Measurements from ENCODE around the gene SMCO1. TPM values are rescaled to one million over a fixed set of nuclear protein-coding genes. Genes with fewer than 3 reads are reported as not detected.

Gene SMCO1, protein sequence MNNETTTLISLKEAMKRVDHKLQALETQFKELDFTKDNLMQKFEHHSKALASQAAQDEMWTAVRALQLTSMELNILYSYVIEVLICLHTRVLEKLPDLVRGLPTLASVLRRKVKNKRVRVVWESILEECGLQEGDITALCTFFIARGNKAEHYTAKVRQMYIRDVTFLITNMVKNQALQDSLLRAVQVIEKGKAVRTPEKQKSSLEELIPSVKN
- total RNA-seq (ENCODE audit: low replicate concordance) = not detected in 2 replicates
- long read RNA-seq = 0 reads

DNA sequence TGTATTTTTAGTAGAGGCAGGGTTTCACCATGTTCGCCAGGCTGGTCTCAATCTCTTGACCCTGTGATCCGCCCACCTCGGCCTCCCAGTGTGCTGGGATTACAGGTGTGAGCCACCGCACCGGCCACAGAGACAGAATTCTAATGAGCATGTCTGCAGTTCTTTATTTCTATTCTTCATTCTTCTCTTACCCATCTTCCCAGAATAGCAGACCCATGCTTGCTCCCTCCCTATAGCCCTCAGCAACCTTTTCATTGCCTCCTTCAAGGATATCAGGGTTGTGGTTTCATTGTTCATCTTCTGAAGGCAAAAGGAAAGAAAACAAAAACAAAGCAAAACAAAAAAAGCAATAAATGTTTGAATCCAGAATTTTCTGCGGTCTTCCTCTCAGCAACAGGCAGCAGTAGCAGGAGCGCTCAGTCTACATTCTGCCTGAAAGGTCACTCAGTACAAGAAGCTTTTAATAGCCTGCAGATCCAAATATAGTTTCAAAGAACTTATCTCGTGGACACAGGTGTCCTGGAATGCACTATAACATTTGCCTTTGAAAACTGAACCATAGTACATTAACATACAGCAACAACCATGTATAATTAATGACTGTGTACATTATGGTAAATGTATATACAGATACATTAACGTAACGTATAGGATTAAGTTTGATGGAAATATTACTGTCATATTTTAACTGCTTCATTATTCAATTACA lies at the start of gene SMCO1:
TSS of gene SMCO1 (minus strand) at position 434 of the 709 bp plus-strand sequence. CDS start at position 297, 137 bp downstream.
- no peak within 1 kb of the TSS for H3K27ac Mint-ChIP-seq
- H3K27me3 Mint-ChIP-seq = peaks cover 5% of the 10 kb centered on the region
- DNase-seq (ENCODE audit: extremely low spot score, unreplicated experiment) = no peak
- H3K4me3 Mint-ChIP-seq = no peak within 1 kb of the TSS
- H3K4me1 Mint-ChIP-seq (ENCODE audit: unreplicated experiment) = no peaks in the 10 kb centered on the region
- TF ChIP-seq, protein P1, sequence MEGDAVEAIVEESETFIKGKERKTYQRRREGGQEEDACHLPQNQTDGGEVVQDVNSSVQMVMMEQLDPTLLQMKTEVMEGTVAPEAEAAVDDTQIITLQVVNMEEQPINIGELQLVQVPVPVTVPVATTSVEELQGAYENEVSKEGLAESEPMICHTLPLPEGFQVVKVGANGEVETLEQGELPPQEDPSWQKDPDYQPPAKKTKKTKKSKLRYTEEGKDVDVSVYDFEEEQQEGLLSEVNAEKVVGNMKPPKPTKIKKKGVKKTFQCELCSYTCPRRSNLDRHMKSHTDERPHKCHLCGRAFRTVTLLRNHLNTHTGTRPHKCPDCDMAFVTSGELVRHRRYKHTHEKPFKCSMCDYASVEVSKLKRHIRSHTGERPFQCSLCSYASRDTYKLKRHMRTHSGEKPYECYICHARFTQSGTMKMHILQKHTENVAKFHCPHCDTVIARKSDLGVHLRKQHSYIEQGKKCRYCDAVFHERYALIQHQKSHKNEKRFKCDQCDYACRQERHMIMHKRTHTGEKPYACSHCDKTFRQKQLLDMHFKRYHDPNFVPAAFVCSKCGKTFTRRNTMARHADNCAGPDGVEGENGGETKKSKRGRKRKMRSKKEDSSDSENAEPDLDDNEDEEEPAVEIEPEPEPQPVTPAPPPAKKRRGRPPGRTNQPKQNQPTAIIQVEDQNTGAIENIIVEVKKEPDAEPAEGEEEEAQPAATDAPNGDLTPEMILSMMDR (conservative IDR thresholded peaks at IDR 0.05) = no peak
- H3K36me3 Mint-ChIP-seq = no peaks in the 10 kb centered on the region
- H3K9me3 Mint-ChIP-seq = peaks cover 4% of the 10 kb centered on the region

DNA sequence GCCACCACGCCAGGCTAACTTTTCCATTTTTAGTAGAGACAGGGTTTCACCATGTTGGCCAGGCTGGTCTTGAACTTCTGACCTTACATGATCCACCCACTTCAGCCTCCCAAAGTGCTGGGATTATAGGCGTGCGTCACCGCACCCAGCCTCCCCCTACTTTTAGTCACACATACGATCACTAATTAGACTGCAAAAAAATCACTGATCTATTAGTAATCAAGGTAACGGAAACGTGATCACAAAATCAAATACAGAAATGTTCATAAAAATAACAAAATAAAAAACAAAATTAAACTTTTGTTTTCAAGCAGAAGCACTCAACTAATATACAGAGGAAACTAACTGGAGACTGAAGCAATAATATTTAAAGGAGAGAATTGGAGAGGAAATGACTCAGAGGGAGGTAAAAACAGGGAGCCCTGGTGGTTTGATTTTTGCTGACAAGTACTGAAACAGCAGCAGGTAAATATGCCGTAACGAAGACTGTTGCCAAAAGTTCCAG lies 48.6 kb upstream of the SMCO1 start:
- Mint-ChIP-seq H3K4me3 (no peak overlapping the region), H3K27me3 (no peaks in the 10 kb centered on the region), H3K4me1 (ENCODE audit: unreplicated experiment) (peaks cover 6% of the 10 kb centered on the region), H3K27ac (no peak overlapping the region), H3K9me3 (no peaks in the 10 kb centered on the region), H3K36me3 (no peaks in the 10 kb centered on the region)
- TF ChIP-seq, protein P1 (conservative IDR thresholded peaks at IDR 0.05) = no peak
- DNase-seq (ENCODE audit: extremely low spot score, unreplicated experiment) = no peak

DNA sequence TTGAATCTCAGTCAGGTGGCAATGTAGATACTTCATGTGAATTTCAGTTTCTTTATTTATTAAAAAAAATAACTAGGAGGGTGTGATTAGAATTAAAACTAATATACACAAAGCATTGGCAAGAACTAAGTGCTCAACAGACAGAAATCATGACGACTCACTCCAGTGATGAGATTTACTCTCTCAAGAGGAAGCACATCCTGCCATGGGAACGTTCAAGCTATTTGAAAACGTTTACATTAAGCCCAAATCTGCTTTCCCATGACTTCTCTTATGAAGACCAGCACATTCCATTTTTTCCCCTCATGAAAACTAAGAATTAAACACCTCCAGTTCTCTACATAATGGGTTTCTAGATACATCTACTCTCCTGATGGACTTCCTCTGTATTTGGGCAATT lies 44.7 kb upstream of the SMCO1 start:
- Mint-ChIP-seq H3K9me3 (no peaks in the 10 kb centered on the region), H3K4me1 (ENCODE audit: unreplicated experiment) (no peaks in the 10 kb centered on the region), H3K4me3 (no peak overlapping the region), H3K36me3 (no peaks in the 10 kb centered on the region), H3K27me3 (no peaks in the 10 kb centered on the region), H3K27ac (no peak overlapping the region)
- no peak for DNase-seq (ENCODE audit: extremely low spot score, unreplicated experiment)
- TF ChIP-seq, protein P1 (conservative IDR thresholded peaks at IDR 0.05) = no peak

- DNase-seq (ENCODE audit: extremely low spot score, unreplicated experiment) = no peak
- peak overlapping the region; percentile 70 for H3K27ac Mint-ChIP-seq
- peak overlapping the region; percentile 8 for H3K4me3 Mint-ChIP-seq
- H3K9me3 Mint-ChIP-seq = no peaks in the 10 kb centered on the region
- H3K36me3 Mint-ChIP-seq = no peaks in the 10 kb centered on the region
- H3K27me3 Mint-ChIP-seq = no peaks in the 10 kb centered on the region
- H3K4me1 Mint-ChIP-seq (ENCODE audit: unreplicated experiment) = no peaks in the 10 kb centered on the region
- TF ChIP-seq, protein P1 (conservative IDR thresholded peaks at IDR 0.05) = no peak
Observed at GRCh38 chr3:196558476-196558875, 43.3 kb upstream of the SMCO1 start.

- TF ChIP-seq, protein P1 (conservative IDR thresholded peaks at IDR 0.05) = no peak
- no peaks in the 10 kb centered on the region for H3K36me3 Mint-ChIP-seq
Observed at GRCh38 chr3:196557236-196557635, 42.1 kb upstream of the SMCO1 start.

More at GRCh38 chr3:196557236-196557635, 42.1 kb upstream of the SMCO1 start:
- Mint-ChIP-seq H3K9me3 (no peaks in the 10 kb centered on the region), H3K4me3 (no peak overlapping the region), H3K27me3 (no peaks in the 10 kb centered on the region), H3K4me1 (ENCODE audit: unreplicated experiment) (no peaks in the 10 kb centered on the region), H3K27ac (no peak overlapping the region)
- no peak for DNase-seq (ENCODE audit: extremely low spot score, unreplicated experiment)

Measured in type B pancreatic cell (in vitro differentiated cells).